H1 (cell line): Measurements from ENCODE around the gene SCN2B. TPM values are rescaled to one million over a fixed set of nuclear protein-coding genes. Genes with fewer than 3 reads are reported as not detected.

Experiments used
- CTCF ChIA-PET: fragments of 300-600 bp; sonication (Branson Sonifier 250); formaldehyde crosslinking; loops from one replicate; lab custom pipeline; 2021; ENCODE audit not compliant: partially characterized antibody; lab: Charles Lee
- POLR2A ChIA-PET: fragments of 300-600 bp; sonication (Branson Sonifier 250); formaldehyde crosslinking; loops from one replicate; lab custom pipeline; 2021; ENCODE audit warnings: inconsistent platforms; ENCODE audit not compliant: partially characterized antibody; lab: Charles Lee
- DNase-seq, 2 experiments: peaks; one replicate each; pipeline versions ENCODE4 v3.0.0 to v3.0.0-alpha.2; 2010 to 2022; ENCODE audit warnings: low spot score in 2 of 2, low read depth in 1 of 2, mixed read lengths in 1 of 2
- FAIRE-seq: peaks from 2 replicates; lab custom pipeline; 2011; peaks lifted over from hg19 to GRCh38; lab: Jason Lieb, UNC
- H2AFZ ChIP-seq: 2 replicates; pipeline ENCODE4 v1.8.1; 2012; ENCODE audit warnings: low read length, inconsistent platforms
- H2AK5ac ChIP-seq: 2 replicates; pipeline ENCODE4 v1.6.1; 2013; ENCODE audit warnings: low read depth, low read length
- H2BK120ac ChIP-seq: replicated peaks from 2 replicates; pipeline ENCODE3; 2013; ENCODE audit warnings: low read depth, low read length, inconsistent platforms
- H2BK12ac ChIP-seq: 2 replicates; pipeline ENCODE4 v1.6.1; 2013; ENCODE audit warnings: low read depth, low read length
- H2BK15ac ChIP-seq: 2 replicates; pipeline ENCODE4 v1.6.1; 2013; ENCODE audit warnings: low read length
- H2BK20ac ChIP-seq: 2 replicates; pipeline ENCODE4 v1.6.1; 2013; ENCODE audit warnings: low read length
- H2BK5ac ChIP-seq: 2 replicates; pipeline ENCODE4 v1.6.1; 2013; ENCODE audit warnings: low read depth, low read length
- H3K14ac ChIP-seq: 2 replicates; pipeline ENCODE4 v1.6.1; 2013; ENCODE audit warnings: inconsistent platforms; ENCODE audit not compliant: insufficient read length
- H3K18ac ChIP-seq: 2 replicates; pipeline ENCODE4 v1.6.1; 2013; ENCODE audit warnings: low read length; ENCODE audit errors: extremely low read depth
- H3K23ac ChIP-seq: 2 replicates; pipeline ENCODE4 v1.6.1; 2013; ENCODE audit warnings: inconsistent platforms; ENCODE audit not compliant: insufficient read length
- H3K23me2 ChIP-seq: 2 replicates; pipeline ENCODE4 v1.6.1; 2013; ENCODE audit warnings: low read depth, low read length
- H3K27ac ChIP-seq: 2 replicates; pipeline ENCODE4 v1.6.1; 2011; ENCODE audit warnings: low read depth, low read length, inconsistent platforms
- H3K27me3 ChIP-seq, 4 experiments: replicated peaks in 1 of 4; 1 replicate in 1 of 4; 2 replicates in 3 of 4; pipeline versions ENCODE4 v1.6.1 to v1.8.1; 2011 to 2013; ENCODE audit warnings: low read length in 3 of 4, mild to moderate bottlenecking in 3 of 4, inconsistent platforms in 2 of 4, mixed read lengths in 2 of 4, moderate library complexity in 1 of 4; ENCODE audit not compliant: control insufficient read depth in 3 of 4, insufficient read depth in 3 of 4; ENCODE audit errors: extremely low read depth in 1 of 4
- H3K36me3 ChIP-seq, 4 experiments: 2 replicates each; pipeline versions ENCODE4 v1.6.1 to v1.8.1; 2011 to 2013; ENCODE audit warnings: mild to moderate bottlenecking in 4 of 4, low read length in 3 of 4, moderate library complexity in 2 of 4, control low read depth in 1 of 4, inconsistent platforms in 1 of 4; ENCODE audit not compliant: insufficient read depth in 4 of 4, control insufficient read depth in 2 of 4
- H3K4ac ChIP-seq: replicated peaks from 2 replicates; pipeline ENCODE3; 2013; ENCODE audit warnings: low read length, low read depth, mixed read lengths, inconsistent platforms; ENCODE audit not compliant: insufficient read length
- H3K4me1 ChIP-seq, 4 experiments: replicated peaks in 1 of 4; 1 replicate in 1 of 4; 2 replicates in 3 of 4; pipeline versions ENCODE4 v1.6.1 to v1.8.1; 2011 to 2013; ENCODE audit warnings: low read length in 3 of 4, inconsistent platforms in 2 of 4, mixed read lengths in 1 of 4; ENCODE audit not compliant: insufficient read depth in 4 of 4, control insufficient read depth in 3 of 4
- H3K4me2 ChIP-seq, 2 experiments: 2 replicates each; pipeline versions ENCODE4 v1.6.1 to v1.8.1; 2011 to 2013; ENCODE audit warnings: low read depth in 2 of 2, low read length in 2 of 2, control low read depth in 1 of 2, inconsistent platforms in 1 of 2, mild to moderate bottlenecking in 1 of 2; ENCODE audit not compliant: insufficient read depth in 1 of 2
- H3K4me3 ChIP-seq, 4 experiments: fragments of 200-600, 300-600 bp in 1 of 4; sonication (generic), shearing (Covaris generic), sonication (Bioruptor Twin) in 1 of 4; 2 replicates each; pipeline versions ENCODE4 v1.5.1 to v1.8.1; 2011 to 2016; ENCODE audit warnings: low read length in 4 of 4, low read depth in 3 of 4, control low read depth in 2 of 4, inconsistent platforms in 2 of 4, mild to moderate bottlenecking in 2 of 4, mixed read lengths in 1 of 4, moderate library complexity in 1 of 4; ENCODE audit not compliant: insufficient read depth in 2 of 4; ENCODE audit errors: extremely low read depth in 1 of 4
- H3K56ac ChIP-seq: replicated peaks from 2 replicates; pipeline ENCODE3; 2013; ENCODE audit warnings: low read depth, mild to moderate bottlenecking, mixed read lengths, low read length, inconsistent platforms; ENCODE audit not compliant: insufficient read length
- H3K79me1 ChIP-seq: 2 replicates; pipeline ENCODE4 v1.6.1; 2013; ENCODE audit warnings: low read depth, low read length, control low read depth
- H3K79me2 ChIP-seq, 2 experiments: 2 replicates each; pipeline versions ENCODE4 v1.6.1 to v1.8.1; 2012 to 2013; ENCODE audit warnings: low read length in 2 of 2, mild to moderate bottlenecking in 2 of 2, inconsistent platforms in 1 of 2; ENCODE audit not compliant: insufficient read depth in 2 of 2, control insufficient read depth in 1 of 2
- H3K9ac ChIP-seq, 4 experiments: replicated peaks in 1 of 4; 1 replicate in 1 of 4; 2 replicates in 3 of 4; pipeline versions ENCODE4 v1.6.1 to v1.8.1; 2011 to 2013; ENCODE audit warnings: low read depth in 3 of 4, low read length in 3 of 4, control low read depth in 2 of 4, mild to moderate bottlenecking in 2 of 4, moderate library complexity in 2 of 4, inconsistent platforms in 1 of 4; ENCODE audit errors: extremely low read depth in 1 of 4
- H3K9me3 ChIP-seq, 2 experiments: 2 replicates each; pipeline versions ENCODE4 v1.6.1 to v1.8.1; 2012 to 2013; ENCODE audit warnings: mild to moderate bottlenecking in 2 of 2, moderate library complexity in 2 of 2, control low read depth in 1 of 2, inconsistent platforms in 1 of 2, low read depth in 1 of 2, low read length in 1 of 2, mixed read lengths in 1 of 2; ENCODE audit not compliant: insufficient read depth in 2 of 2
- H4K20me1 ChIP-seq, 2 experiments: replicated peaks in 1 of 2; 2 replicates each; pipeline versions ENCODE3 to v1.8.1; 2011 to 2013; ENCODE audit warnings: inconsistent platforms in 2 of 2, low read length in 2 of 2, mild to moderate bottlenecking in 1 of 2; ENCODE audit not compliant: insufficient read depth in 2 of 2, control insufficient read depth in 1 of 2
- H4K5ac ChIP-seq: 2 replicates; pipeline ENCODE4 v1.6.1; 2013; ENCODE audit warnings: low read length, low read depth, mixed read lengths, inconsistent platforms; ENCODE audit not compliant: insufficient read length
- H4K8ac ChIP-seq: 2 replicates; pipeline ENCODE4 v1.8.0; 2013; ENCODE audit warnings: mild to moderate bottlenecking, moderate library complexity, low read length, inconsistent platforms; ENCODE audit not compliant: insufficient read depth; ENCODE audit errors: extremely low read depth
- H4K91ac ChIP-seq: replicated peaks from 2 replicates; pipeline ENCODE3; 2013; ENCODE audit warnings: low read length, mixed read lengths, inconsistent platforms; ENCODE audit not compliant: insufficient read length
- ASH2L ChIP-seq: fragments of 200-600, 300-600 bp; sonication (generic); IDR thresholded peaks from one replicate; pipeline ENCODE4 v1.7.1; 2017; ENCODE audit warnings: low read length
- EP300 ChIP-seq, 2 experiments: IDR thresholded peaks; 1 replicate in 1 of 2; 2 replicates in 1 of 2; pipeline ENCODE4 v1.6.1; 2011 to 2012; ENCODE audit warnings: low read depth in 2 of 2, low read length in 2 of 2, mild to moderate bottlenecking in 2 of 2, borderline replicate concordance in 1 of 2, inconsistent platforms in 1 of 2, moderate library complexity in 1 of 2
- EZH2 ChIP-seq: fragments of 200-600 bp; sonication (generic); IDR thresholded peaks from 2 replicates; pipeline ENCODE4 v1.7.1; 2012; ENCODE audit warnings: low read depth, mild to moderate bottlenecking, moderate library complexity, low read length, inconsistent platforms; ENCODE audit not compliant: severe bottlenecking
- FOSL1 ChIP-seq: IDR thresholded peaks from 2 replicates; pipeline ENCODE4 v1.6.1; 2011; ENCODE audit warnings: mild to moderate bottlenecking, low read depth, low read length, moderate library complexity; ENCODE audit not compliant: insufficient read depth
- GTF2F1 ChIP-seq: IDR thresholded peaks from 2 replicates; pipeline ENCODE4 v1.6.1; 2012; ENCODE audit warnings: low read depth, low read length, improper control_type of control experiment, borderline replicate concordance
- KDM1A ChIP-seq: fragments of 200-600, 300-600 bp; sonication (generic); IDR thresholded peaks from 2 replicates; pipeline ENCODE4 v1.7.1; 2016; ENCODE audit warnings: mild to moderate bottlenecking, low read length, borderline replicate concordance
- RNF2 ChIP-seq: fragments of 200-900, 300-1000 bp; sonication (generic); IDR thresholded peaks from 2 replicates; pipeline ENCODE4 v1.7.1; 2016; ENCODE audit warnings: borderline replicate concordance, low read depth, mild to moderate bottlenecking, antibody characterized with exemption, low read length; ENCODE audit not compliant: poor library complexity, severe bottlenecking; ENCODE audit errors: missing control alignments
- TAF7 ChIP-seq: optimal IDR thresholded peaks from 2 replicates; pipeline ENCODE3; 2011; ENCODE audit warnings: low read depth, mild to moderate bottlenecking, inconsistent platforms, low read length, moderate library complexity, borderline replicate concordance
- TCF12 ChIP-seq: IDR thresholded peaks from 2 replicates; pipeline ENCODE4 v1.6.1; 2011; ENCODE audit warnings: low read depth, mild to moderate bottlenecking, low read length
- YY1 ChIP-seq: IDR thresholded peaks from 2 replicates; pipeline ENCODE4 v1.6.1; 2011; ENCODE audit warnings: low read depth, mild to moderate bottlenecking, low read length
- whole genome bisulfite sequencing, 2 experiments: shearing (Covaris generic) in 1 of 2; methylation state at CpG; one replicate each; pipeline versions ENCODE4 v1.1.6 to v1.1.7; 2013 to 2015; ENCODE audit warnings: low lambda C conversion rate in 2 of 2, mixed read lengths in 2 of 2, inconsistent platforms in 1 of 2, low coverage in 1 of 2, missing lambda C conversion rate in 1 of 2; ENCODE audit not compliant: insufficient replicate concordance in 2 of 2, insufficient coverage in 1 of 2, insufficient read length in 1 of 2; ENCODE audit errors: extremely low coverage in 1 of 2, missing lambda C conversion rate in 1 of 2; 5-methylcytosine and 5-hydroxymethylcytosine counted together
- polyA plus RNA-seq, 7 experiments: library from polyadenylated mRNA; depleted of rRNA in 3 of 7; stranded (reverse) in 5 of 7; unstranded in 2 of 7; fragments of >200 nt in 5 of 7; fragments of 200-250 nt in 2 of 7; gene quantifications; 1 replicate in 5 of 7; 2 replicates in 1 of 7; 4 replicates in 1 of 7; pipeline versions ENCODE4 v1.2.1 to v1.2.3, GENCODE V29; 2011 to 2013; ENCODE audit warnings: missing spikeins in 2 of 7, mixed read lengths in 2 of 7
- total RNA-seq: library from RNA; stranded (reverse); fragmentation: NEBNext Ultra II Directional; extraction: Animal tissue kit (Norgen Biotek cat#: 25700); gene quantifications from 2 replicates; pipeline ENCODE4 v1.2.1, GENCODE V29; 2021

The SCN2B gene
- total and polyA plus RNA-seq, 2 of the 8 experiments (the other 6 are each of a cell fraction or from before 2014, with no cell fraction given) = 0.14 to 0.24 TPM

DNA sequence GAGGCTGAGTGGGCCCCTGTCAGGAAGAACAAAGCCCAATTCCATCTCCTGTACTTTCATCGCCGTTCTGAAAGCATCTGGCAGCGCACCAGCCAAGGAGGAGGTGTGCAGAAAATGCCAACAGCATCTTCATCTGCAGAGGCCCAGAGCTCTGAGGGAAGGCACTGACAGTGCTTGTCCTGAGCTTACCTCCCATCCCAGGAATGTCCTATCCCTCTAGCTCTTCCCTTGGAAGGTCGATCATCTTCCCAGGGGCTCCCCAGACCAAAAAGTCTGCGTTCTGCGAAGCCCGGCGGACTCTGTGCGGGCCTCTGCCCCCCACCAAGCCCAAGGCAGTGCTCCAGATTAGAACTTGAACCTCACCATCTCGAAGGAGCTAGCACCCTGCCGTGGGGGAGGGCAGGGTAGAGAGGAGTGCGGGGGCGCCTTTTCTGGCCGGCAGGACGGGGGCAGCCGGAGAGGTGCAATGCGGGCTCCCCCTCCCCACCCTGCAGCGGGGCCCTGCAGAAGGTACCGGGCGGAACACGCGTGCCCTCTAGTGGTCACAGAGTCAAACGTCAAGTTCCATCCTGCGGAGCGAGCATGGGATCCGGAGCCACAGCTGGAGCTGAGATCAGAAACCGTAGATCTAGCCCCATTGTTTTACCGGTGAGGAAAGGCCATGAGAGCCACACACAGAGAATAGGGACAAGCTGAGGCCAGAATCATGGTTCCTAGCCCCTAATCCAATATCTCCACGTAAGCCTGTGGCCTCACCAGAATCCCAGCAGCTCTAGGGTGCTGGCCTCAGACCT, 5.0 kb downstream of the SCN2B start:
- peak overlapping the region; percentile 10 to 68 (median 41); a peak in 7 of 8 replicates for H3K4me3 ChIP-seq
- H3K4me2 ChIP-seq = peak overlapping the region; percentile 41 to 73
- H3K9ac ChIP-seq = no peak overlapping the region
- no peak overlapping the region; the same call in 1 of the 2 replicates for H2BK5ac ChIP-seq
- H3K79me2 ChIP-seq = no peaks in the 10 kb centered on the region
- POLR2A ChIA-PET = interaction anchor here (1.1 to 2.8 kb wide), 6 partner anchors 9 to 264 kb away, joined by 3 to 16 read pairs (median 6); partner anchors contain the start of genes KMT2A and SCN4B
- no peaks in the 10 kb centered on the region for H3K9me3 ChIP-seq
- peaks cover 6 to 87% (median 66%) of the 10 kb centered on the region in 4 experiments for H3K27me3 ChIP-seq
- no peak overlapping the region for H4K5ac ChIP-seq
- no peaks in the 10 kb centered on the region for H4K20me1 ChIP-seq
- FAIRE-seq (peak; percentile 87), DNase-seq (peak in 1 of 2 experiments; percentile 92)
- CTCF ChIA-PET = interaction anchor here (0.6 to 8.7 kb wide), 56 partner anchors 9 to 585 kb away, joined by 3 to 245 read pairs (median 4); partner anchors contain the start of genes FXYD6, MPZL2, MPZL3 and SCN4B
- no peak overlapping the region for H3K56ac ChIP-seq
- H3K4me1 ChIP-seq = peaks cover 0 to 27% (median 15%) of the 10 kb centered on the region in 4 experiments
- peak overlapping the region; percentile 84; the same call in 1 of the 2 replicates for H2BK15ac ChIP-seq
- 5% methylated on average over 24 of the region's 29 CpGs; no CpG with 5 or more reads in 1 of the 2 experiments for WGBS, 2 experiments
- H3K27ac ChIP-seq = no peak overlapping the region
- no peak overlapping the region for H4K91ac ChIP-seq
- H3K23me2 ChIP-seq = peaks cover 10% of the 10 kb centered on the region
- H3K4ac ChIP-seq = no peak overlapping the region
- H3K14ac ChIP-seq = no peak overlapping the region
- 0 out of 2 replicates have a peak overlapping the region, but pooled peaks have one; percentile 11 for H2BK20ac ChIP-seq
- H3K36me3 ChIP-seq = no peaks in the 10 kb centered on the region
- H2AK5ac ChIP-seq = no peak overlapping the region
- H2BK12ac ChIP-seq = 0 out of 2 replicates have a peak overlapping the region, but pooled peaks have one; percentile 71
- H2AFZ ChIP-seq = peak overlapping the region; percentile 22; the same call in 1 of the 2 replicates
- no peak overlapping the region for H2BK120ac ChIP-seq
- no peak overlapping the region for H3K23ac ChIP-seq
- no peak overlapping the region for H4K8ac ChIP-seq
- H3K79me1 ChIP-seq = no peaks in the 10 kb centered on the region
- peak overlapping the region; percentile 89 for H3K18ac ChIP-seq
- TF ChIP-seq YY1 (peak; percentile 69; the same call in 1 of the 2 replicates), EZH2 (peak; percentile 48), KDM1A (no peak), EP300 (IDR thresholded peaks at IDR 0.05; ENCODE audit: borderline replicate concordance in 1 of 2, low read depth in 2 of 2, low read length in 2 of 2) (0 out of 3 replicates have a peak, but pooled peaks of 1 of the 2 experiments have one; percentile 19), ASH2L (peak; percentile 96), FOSL1 (no peak), GTF2F1 (no peak), TAF7 (peak; percentile 26), RNF2 (no peak), TCF12 (0 out of 2 replicates have a peak, but pooled peaks have one; percentile 10)
